SKM-1 treated with dmso at 0.1 percent for 144 hours (cell line): ENCODE data around the gene TYW5.
A peak's percentile ranks its signal among the peaks of the same experiment; 100 is the strongest.

Experiments used
- DNase-seq: peaks from one replicate; lab custom pipeline; 2025; ENCODE audit not compliant: unreplicated experiment; lab: John Stamatoyannopoulos, UW

Gene TYW5

DNA sequence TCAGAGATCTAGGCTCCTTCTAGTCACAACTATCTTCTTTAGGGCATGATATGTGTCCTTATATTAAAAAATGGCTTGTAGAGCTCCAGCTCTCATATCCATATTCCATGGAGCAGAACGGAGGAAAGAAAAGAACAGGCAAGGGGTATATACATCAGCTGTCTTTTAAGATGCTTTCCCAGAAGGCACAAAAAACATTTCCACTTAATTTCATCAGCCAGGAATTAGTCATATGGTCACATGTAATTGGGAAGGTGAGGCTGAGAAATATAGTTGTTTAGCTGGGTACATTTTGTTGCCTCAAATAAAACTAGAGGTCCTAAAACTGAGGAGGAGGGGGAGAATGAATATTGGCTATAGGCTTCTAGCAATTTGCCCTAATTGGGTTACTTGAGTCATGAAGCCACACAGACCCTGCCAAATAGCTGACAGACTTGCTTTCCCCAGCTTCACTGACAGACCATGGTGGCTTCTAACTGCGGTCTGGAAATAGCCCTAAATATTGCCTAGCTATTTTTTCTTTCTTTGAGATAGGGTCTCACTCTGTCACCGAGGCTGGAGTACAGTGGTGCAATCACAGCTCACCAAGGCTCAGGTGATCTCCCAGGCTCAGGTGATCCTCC, 20.1 kb upstream of the TYW5 start:
- no peak for DNase-seq

DNA sequence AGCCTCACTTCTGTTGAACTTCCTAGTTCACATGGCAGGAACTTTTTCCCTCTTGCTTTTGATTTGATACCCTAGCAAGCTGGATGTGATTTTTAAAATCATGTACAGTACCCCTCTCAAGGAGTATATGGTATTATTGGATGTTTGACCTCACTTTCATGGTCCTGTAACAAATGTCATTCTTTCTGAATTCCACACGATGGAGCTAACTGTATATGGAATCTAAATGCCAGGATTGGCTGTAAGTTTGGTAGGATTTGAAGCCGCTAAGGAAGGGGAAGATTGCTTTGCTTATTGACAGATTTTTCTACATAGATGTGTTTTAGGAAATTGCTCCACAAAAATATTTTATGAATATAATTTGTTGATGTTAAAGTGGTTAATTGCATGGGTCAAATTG, 18.4 kb upstream of the TYW5 start:
- DNase-seq = peak; percentile 13

DNA sequence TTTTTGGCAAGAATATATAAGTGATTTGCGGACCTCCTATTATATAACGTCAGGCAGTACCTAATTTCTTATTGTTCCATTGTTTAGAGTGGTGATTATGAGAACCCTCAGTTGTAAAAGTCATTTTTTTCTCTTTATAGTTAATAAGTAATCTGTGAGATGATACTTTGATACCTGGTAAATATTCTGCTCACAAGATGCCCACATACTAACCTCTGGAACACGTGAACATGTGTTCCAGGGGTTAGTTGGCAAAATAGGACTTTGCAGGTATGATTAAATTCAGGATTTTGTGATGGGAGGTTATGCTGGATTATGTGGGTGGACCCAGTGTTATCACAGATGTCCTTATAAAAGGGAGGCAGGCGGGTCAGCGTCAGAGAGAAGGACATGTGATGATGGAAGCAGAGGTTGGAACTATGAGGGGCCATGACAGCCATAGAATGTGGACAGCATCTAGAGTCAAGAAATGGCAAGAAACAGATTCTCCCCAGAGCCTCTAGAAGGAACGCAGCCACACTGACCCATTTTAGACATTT, 16.9 kb upstream of the TYW5 start:
- DNase-seq = no peak

DNA sequence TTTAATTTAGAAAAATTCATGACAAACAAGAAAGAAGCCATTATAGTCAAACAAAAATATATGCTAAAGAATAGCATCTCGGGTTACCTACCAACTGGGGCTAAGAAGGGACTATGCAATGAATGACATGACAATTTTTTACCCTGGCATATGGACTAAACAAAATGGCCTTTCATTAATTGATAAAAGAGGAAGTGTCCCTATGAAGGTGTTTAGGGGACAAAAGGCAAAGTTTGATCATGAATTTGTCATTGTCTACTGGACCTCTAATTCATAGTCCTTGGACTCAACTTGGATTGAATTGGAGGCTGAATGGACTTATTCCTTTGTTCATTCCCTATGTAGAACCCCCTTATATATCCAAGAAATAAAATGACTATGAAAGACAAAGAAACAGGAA, 12.8 kb upstream of the TYW5 start:
- DNase-seq = no peak

DNA sequence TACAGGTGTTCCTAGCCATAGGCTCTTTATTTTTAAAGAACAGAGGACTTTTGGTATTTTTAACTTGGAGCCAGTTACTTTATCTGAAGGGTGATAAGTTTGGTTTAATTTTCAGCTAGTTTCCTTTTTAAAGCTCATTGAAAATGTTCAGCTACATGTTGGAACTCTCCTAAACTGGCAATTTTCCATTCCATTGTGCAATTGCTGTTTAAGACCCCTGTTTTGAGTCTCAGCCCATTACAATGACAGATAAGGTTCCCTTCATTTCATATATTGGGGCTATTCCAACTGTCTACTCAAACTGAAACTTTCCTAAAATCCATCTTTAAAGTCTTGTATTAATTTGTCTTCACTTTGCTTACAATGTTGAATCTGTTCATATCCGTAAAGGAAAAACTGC, 11.7 kb upstream of the TYW5 start:
- DNase-seq = no peak

DNA sequence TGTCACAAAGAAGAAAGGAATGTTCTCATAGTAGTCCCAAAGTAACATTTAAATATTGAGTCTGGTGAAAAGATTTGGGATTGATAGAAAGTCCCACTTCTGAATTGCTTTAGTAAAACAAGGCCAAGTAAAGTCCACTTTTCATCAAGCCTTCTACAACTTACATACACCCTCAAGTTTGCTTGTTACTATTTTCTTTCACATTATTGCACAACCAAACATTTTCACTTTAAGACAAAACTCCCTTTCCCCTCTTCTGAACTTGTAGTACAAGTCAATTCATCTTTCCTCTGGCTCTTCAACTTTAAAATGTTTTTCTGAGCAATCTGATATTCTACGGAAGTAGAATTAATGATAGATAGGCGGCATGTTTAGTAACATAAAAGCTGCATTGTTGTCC, 11.1 kb upstream of the TYW5 start:
- DNase-seq = no peak

DNA sequence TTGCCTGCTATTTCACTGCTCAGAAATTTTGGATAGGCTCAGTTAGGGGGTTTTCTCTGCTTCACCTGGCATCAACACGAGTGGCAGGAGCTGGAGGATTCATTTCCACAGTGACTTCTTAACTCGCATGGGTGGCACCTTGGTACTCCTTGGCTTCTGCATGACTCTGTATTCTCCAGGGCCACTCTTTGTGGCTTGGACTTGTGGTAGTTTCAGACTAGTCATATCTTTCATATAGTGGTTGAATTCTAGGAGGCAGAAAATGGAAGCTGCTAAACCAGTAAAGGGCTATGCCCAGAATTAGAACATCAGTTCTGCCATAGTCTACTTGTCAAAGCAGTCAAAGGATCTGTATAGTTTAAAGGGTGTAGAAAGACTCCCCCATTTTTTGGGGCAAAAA, 6.9 kb upstream of the TYW5 start:
- DNase-seq = no peak

DNA sequence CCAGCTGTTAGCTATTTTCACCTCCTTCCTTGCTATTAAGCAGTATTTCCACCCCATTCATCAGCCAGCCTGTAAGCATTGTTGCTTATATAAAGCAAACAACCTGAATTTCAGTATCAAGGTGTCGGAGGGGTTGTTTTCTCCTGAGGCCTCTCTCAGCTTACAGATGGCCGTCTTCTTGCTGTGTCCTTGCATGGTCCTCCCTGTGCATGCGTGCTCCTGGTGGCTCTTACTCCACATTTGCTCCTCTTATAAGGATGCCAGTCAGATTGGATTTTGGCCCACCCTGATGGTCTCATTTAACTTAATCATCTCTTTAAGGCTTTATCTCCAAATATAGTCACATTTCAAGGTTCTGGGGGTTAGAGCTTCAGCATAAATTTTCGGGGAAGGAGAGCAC, 2.7 kb upstream of the TYW5 start:
- no peak for DNase-seq

DNA sequence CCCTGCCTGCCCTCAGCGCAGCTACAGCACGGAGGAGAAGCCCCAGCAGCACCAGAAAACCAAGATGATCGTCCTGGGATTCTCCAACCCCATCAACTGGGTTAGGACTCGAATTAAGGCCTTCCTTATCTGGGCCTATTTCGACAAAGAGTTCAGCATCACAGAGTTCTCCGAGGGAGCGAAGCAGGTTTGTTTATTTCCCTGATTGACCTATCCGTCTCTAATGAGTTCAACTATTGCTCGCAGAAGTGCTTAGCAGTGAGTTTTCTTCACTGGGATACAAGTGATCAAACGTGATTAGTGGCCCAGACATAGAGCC, 730 bp upstream of the TYW5 start:
- no peak for DNase-seq

DNA sequence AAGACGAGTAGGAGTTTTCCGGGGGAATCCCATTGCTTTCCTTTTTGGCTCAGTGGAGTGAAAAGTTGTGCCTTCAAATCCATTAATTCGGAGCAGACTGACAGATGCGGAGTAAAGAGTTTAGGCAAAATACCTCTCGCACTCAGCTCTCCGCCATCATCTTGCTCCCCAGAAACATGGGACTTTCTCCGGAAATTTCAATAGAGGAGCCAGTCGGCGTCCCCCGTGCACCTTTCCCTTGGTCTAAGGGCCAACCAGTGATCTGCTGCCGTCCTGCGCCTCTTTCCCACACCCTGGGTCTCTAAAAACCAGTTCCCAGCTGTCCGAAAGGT, 318 bp downstream of the TYW5 start:
- DNase-seq = peak; percentile 59

DNA sequence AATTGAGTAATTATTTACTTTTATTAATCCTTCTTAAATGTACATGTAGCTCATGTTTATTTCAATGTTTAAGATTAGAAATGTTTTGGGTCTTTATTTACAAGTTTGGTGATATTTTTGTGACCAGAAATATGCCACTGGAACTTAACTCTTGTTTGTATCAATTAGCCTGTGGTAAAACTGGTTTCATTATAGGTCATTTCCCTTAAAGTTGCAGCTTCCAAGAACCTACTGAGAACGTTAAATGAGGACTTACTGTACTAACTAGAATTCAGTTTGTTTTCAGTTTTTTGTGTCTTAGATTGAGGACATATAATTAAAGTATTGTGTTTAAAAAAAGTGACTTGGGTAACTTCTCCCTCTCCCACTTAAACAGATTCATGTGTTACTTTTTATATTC, 4.3 kb downstream of the TYW5 start:
- no peak for DNase-seq

DNA sequence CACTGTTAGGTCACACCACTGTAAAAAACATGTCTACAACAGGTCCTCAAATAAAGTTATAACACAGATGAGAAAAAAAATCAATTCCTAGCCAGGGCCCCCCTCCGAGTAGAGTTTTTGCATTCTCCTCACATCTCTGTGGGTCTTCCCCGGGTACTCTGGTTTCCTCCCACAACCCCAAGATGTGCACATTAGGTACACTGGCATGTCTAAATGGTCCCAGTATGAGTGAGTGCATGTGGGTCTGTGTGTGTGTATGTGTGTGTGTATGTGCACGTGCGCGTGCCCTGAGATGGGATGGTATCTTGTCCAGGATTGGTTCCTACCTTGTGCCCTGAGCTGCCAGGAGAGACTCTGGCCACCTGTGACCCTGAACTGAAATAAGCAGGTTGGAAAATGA, 4.9 kb downstream of the TYW5 start:
- no peak for DNase-seq

DNA sequence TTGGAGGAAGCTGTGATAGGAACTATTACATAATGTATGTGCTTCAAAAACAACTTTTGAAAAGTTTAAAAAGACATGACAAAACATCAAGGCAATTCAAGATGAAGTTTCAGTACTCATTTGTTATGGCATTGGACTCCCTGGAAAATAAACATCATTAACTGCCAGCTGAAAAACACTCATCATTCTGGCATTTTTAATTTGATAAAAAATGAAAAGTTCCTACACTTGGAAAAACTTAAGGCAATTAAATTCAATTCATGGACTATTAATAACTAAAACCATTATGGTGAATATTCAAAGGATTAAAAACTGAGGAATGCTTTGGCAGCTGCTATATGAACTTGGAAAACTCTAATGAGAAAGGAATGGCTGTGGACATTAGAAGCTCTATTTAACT, 8.5 kb downstream of the TYW5 start:
- DNase-seq = no peak

DNA sequence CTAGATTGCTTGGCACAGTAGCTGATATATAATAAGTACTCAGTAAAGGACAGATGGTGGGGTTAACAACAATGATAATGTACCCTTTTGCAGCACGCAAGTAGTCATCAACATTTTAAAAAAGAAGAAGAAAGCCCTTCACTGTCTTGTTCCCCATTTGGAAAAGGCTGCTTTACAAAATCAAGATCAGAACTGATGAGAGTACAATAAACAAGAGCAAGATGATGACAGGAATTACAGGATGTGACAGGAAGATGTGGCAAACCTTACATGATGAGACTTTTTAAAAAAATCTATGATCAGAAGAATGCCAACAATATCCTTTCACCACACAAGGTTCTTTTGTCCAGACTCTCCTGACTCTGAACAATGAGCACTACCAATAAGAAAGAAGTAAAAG, 9.1 kb downstream of the TYW5 start:
- no peak for DNase-seq

DNA sequence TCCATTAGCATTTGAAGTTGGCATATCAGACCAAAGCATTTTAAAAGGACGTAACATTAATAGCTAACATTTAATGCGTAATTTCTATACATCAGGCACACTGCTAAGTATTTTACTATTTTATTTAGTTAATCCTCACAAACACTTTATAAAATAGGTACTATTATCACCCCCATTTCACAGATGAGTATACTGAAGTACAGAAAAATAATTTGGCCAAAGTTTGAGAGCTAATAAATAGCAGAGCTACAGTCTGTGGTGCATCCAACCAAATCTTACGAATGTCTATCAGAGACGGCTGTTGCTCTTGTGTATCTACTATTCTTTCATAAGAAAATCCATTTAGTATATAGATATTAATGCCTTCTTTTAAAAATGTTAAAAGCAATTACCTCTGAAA, 11.9 kb downstream of the TYW5 start:
- DNase-seq = no peak

DNA sequence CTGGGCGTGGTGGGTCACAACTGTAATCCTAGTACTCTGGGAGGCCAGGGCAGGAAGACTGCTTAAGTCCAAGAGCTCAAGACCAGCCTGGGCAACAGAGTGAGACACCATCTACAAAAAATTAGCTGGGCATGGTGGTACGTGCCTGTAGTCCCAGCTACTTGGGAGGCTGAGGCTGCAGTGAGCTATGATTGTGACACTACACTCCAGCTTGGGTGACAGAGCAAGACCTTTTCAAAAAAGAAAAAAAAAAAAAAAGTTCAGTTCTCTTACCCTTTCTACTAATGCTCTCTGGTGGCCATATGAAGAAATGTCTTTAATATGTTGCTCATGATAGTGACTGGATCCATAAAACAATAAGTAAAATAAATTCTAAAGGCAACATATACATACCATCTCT, 14.9 kb downstream of the TYW5 start:
- DNase-seq = peak; percentile 45

DNA sequence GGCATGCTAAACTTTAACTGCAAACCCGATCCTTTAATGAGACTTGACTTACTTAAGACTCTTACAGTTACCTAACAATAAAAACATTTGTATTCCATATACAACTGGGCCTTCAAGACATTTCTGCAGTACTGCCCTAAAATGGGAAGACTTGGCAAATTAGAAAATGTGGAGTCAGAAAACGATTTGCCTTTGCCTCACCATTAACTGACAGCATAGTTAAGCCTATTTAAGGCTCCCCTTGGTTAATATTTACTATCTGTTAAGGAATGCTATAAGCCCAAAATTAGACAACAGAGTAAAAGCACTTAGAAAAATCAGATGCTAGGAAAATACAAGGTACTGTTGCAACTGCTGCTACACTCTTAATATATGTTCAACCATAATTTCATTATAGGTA, 18.7 kb downstream of the TYW5 start:
- no peak for DNase-seq

DNA sequence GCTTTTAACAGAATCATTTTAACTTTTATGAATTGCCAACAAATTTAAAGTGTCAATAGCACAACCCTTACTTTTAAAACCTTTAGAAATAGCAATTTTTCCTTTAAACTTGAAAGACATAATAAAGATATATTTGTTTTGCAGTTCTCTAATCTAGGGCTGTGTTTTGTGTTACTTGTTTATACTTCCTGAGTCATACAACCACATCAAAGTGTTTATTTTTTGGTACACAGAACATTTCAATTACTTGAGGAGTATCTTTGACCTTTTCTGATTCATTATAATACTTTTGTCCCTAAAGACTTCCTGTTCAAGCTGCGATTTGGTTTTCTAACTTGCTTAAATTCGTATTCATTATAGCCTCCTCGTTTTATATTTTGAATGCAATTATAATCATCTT, 21.8 kb downstream of the TYW5 start:
- DNase-seq = no peak

DNA sequence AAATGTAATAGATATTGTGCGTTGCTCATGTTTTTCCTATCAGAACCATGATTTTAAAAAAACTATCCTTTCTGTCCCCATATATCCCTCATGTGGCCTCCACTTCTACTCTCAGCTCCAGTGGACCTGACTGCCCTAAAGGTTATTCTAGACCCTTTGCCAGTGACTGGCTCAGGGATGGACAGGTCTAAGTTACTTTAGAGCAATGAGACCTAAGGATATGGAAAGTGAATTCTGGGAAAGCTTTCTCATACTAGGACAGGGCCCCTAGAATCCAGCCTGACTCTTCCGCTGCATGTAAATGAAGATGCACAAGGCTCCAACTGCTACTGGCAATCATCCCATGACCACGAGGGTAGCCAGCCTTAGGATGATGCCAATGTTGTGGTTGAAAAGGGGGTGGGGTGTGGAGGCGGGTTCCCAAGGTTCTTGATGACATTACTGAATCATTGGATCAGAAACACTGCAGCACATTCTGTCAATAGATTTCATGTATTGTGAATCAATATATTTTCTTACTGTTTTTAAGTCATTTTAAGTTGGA, 22.9 kb downstream of the TYW5 start:
- no peak for DNase-seq

DNA sequence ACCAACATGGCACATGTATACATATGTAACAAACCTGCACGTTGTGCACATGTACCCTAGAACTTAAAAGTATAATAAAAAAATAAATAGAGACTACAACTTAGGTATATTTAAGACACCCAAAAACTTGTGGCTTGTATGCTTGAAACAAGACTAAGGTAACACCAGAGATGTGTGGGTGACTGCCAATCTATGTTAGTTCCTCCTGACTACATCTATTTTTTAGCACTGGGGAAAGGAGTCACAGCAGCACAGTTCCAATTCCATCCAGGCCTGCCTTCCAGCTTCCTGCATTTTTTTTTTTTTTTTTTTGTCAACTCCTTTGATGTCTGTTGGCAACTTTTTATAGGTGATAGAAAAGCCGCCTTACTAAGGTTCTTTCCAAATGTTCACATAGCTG, 26.0 kb downstream of the TYW5 start:
- no peak for DNase-seq

DNA sequence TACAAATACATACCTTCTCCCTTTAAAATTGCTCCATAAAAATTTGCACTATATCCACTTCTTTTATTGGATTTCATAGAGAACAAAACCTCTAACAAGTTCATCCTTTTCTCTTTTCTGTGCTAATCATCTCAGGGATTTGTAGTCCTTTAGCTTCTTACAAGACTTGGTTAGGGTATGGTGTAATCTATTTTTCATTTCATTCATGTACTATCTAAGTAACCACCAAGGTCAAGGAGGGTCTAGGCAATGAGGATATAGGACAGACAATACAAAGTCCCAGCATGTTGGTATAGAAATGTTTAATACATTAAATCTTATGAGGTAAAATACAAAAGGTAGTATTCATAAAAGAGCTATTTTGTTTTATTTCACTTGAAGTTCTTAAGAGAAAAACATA, 26.7 kb downstream of the TYW5 start:
- no peak for DNase-seq

DNA sequence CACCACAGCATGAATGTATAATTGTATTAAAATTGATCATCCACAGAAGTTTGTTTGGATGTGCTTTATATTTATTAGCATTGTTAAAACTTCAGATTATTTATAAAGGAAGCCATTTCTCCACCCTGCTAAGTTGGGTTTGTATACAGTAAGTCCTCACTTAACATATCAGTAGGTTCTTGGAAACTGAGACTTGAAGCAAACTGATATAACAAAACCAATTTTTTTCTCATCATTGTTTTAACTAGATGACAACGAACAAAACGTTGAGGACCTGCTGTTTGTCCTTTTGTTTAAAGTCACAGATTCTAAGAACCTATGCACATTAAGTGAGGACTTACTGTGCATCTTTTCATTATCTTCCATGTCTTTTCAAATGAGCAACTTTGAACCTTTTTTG, 27.1 kb downstream of the TYW5 start:
- no peak for DNase-seq

DNA sequence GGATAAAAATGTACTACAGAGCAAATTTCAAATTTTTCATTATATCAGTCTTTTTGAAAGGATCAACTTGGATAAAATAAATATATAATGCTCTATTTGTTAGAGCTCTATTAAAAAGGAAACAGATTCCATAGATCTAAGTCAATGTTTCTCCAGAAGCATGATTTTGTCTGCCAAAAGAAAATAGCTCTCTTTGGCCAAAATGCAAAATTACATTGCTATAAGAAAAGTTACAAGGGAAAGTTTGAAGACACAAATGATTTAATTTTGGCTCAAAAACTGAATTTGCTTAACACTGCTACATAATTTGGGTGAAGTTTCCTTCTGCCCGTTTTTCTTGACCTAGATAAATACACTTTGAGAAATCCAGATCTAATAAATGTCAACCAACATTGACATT, 28.5 kb downstream of the TYW5 start:
- no peak for DNase-seq

DNA sequence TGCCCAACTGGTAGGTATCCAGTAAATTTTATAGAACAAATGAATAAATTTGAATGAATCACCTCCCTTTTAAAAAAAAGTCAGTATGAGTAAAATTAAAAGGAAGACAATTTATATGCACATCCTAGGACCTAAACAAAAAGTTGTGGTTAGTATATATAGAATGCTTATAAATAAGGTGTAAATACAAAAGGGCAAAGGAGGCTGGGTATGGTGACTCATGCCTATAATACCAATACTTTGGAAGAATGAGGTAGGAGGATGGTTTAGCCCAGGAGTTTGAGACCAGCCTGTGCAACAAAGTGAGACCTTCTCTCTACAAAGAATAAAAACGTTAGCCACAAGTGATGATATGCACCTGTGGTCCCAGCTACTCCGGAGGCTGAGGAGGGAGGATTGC, 31.4 kb downstream of the TYW5 start:
- DNase-seq = no peak
